ENCODE data around the gene HEBP2. TPM values are rescaled to one million over a fixed set of nuclear protein-coding genes. Genes with fewer than 3 reads are reported as not detected.

Gene HEBP2
- total and polyA plus RNA-seq, 2 donors (not counting 3 experiments of a cell fraction or from before 2014, with no cell fraction given) = 22.5 to 75.3 TPM

DNA sequence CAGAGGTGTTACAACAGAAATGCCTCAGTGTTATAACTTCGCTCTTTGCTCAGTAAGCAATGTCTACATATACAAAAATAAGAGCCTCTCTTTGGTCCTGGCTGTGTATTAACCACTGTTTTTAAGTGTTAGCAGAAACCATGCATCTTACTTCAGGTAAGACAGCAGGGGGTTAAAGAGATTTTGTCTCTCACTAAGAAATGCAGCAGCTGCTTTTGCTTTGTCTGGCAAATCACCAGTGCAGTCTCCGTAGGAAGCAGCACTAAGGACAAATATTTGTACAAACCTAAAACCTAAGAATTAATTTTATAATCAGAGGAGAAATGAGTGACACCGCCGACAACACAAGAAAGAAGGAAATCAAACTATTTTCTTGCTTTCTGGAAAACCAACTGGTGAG, 25.6 kb upstream of the HEBP2 start:
- Histone ChIP-seq H3K79me2 (ENCODE audit: control insufficient read depth, insufficient read depth, low read length) (no peaks in the 10 kb centered on the region), H3K4me1 (ENCODE audit: control insufficient read depth, extremely low read depth, insufficient read depth, low read length) (no peaks in the 10 kb centered on the region), H3K9ac (replicated peaks; ENCODE audit: extremely low read depth, insufficient read depth, low read length) (no peak overlapping the region), H3K27ac (ENCODE audit: insufficient read depth, low read depth, low read length) (no peak overlapping the region), H2AFZ (ENCODE audit: low read depth, low read length) (no peak overlapping the region), H3K4me2 (ENCODE audit: insufficient read depth, low read length) (no peak overlapping the region), H3K27me3 (ENCODE audit: control insufficient read depth in 2 of 2, insufficient read depth in 2 of 2, low read length in 2 of 2) (no peaks in the 10 kb centered on the region), H4K20me1 (replicated peaks; ENCODE audit: control insufficient read depth, extremely low read depth, insufficient read depth, low read length) (no peaks in the 10 kb centered on the region), H3K36me3 (ENCODE audit: control insufficient read depth in 2 of 2, extremely low read depth in 1 of 2, insufficient read depth in 2 of 2, low read length in 2 of 2) (no peaks in the 10 kb centered on the region), H3K4me3 (replicated peaks in 1 of 3; ENCODE audit: insufficient read depth in 1 of 3, low read depth in 1 of 3, low read length in 3 of 3) (no peak overlapping the region), H3K9me3 (replicated peaks; ENCODE audit: control insufficient read depth, insufficient read depth, low read length) (no peaks in the 10 kb centered on the region), H3K9me1 (replicated peaks; ENCODE audit: control insufficient read depth, extremely low read depth, insufficient read depth, low read length) (peaks cover 2% of the 10 kb centered on the region)
- no peak for FAIRE-seq
- TF ChIP-seq POLR2A (IDR thresholded peaks at IDR 0.05; ENCODE audit: low read depth, low read length) (no peak), POLR2AphosphoS5 (IDR thresholded peaks at IDR 0.05; ENCODE audit: insufficient read depth, low read depth, low read length) (no peak), MYC (IDR thresholded peaks at IDR 0.05; ENCODE audit: low read depth, low read length) (no peak), JUN (IDR thresholded peaks at IDR 0.05; ENCODE audit: borderline replicate concordance, insufficient read depth, insufficient read length, low read depth) (no peak), FOS (IDR thresholded peaks at IDR 0.05; ENCODE audit: borderline replicate concordance, insufficient read depth, low read length) (no peak), GATA2 (IDR thresholded peaks at IDR 0.05; ENCODE audit: insufficient read depth, insufficient read length, low read depth, low read length) (no peak)
- TF ChIP-seq, protein P1, sequence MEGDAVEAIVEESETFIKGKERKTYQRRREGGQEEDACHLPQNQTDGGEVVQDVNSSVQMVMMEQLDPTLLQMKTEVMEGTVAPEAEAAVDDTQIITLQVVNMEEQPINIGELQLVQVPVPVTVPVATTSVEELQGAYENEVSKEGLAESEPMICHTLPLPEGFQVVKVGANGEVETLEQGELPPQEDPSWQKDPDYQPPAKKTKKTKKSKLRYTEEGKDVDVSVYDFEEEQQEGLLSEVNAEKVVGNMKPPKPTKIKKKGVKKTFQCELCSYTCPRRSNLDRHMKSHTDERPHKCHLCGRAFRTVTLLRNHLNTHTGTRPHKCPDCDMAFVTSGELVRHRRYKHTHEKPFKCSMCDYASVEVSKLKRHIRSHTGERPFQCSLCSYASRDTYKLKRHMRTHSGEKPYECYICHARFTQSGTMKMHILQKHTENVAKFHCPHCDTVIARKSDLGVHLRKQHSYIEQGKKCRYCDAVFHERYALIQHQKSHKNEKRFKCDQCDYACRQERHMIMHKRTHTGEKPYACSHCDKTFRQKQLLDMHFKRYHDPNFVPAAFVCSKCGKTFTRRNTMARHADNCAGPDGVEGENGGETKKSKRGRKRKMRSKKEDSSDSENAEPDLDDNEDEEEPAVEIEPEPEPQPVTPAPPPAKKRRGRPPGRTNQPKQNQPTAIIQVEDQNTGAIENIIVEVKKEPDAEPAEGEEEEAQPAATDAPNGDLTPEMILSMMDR (IDR thresholded peaks at IDR 0.05; ENCODE audit: extremely low read depth in 1 of 2, insufficient read depth in 1 of 2, low read depth in 1 of 2, low read length in 2 of 2) = no peak
- TF ChIP-seq, protein P2, sequence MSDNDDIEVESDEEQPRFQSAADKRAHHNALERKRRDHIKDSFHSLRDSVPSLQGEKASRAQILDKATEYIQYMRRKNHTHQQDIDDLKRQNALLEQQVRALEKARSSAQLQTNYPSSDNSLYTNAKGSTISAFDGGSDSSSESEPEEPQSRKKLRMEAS (IDR thresholded peaks at IDR 0.05; ENCODE audit: insufficient read depth, insufficient read length) = no peak
- POLR2A ChIA-PET = no interaction called here
- CTCF ChIA-PET = interaction anchor here (1.1 kb wide), 1 partner anchor 25 kb away, joined by 3 read pairs; no protein-coding TSS in a partner anchor
- dilution Hi-C loops (cut with MboI; ENCODE audit: extremely low pct_ligation_motif_present, low sequenced_read_pairs) = no loop called here
- intact Hi-C loops (cut with micrococcal nuclease) = no loop called here
- no TSS peak for BruUV-seq (replicated peaks)
- DNase-seq (ENCODE audit: low read depth, low spot score) = no peak

All from endothelial cell of umbilical vein (primary cell).